Thoracic aorta (tissue), 2 donors: Measurements from ENCODE around the gene COL25A1. TPM values are rescaled to one million over a fixed set of nuclear protein-coding genes. Genes with fewer than 3 reads are reported as not detected.

Experiments used
- ATAC-seq: fragments of 150-250 bp; one replicate; pipeline ENCODE4 v1.8.0; 2017; ENCODE audit warnings: low read depth; ENCODE audit not compliant: insufficient number of reproducible peaks, low FRiP score
- DNase-seq: peaks from one replicate; pipeline ENCODE4 v3.0.0-alpha.2; 2020; ENCODE audit warnings: low spot score
- H3K27ac ChIP-seq, 2 donors: fragments of 200-600 bp; sonication (generic); 1 replicate in 1 of 2; 2 replicates in 1 of 2; pipeline ENCODE4 v1.5.1; 2016; ENCODE audit warnings: mild to moderate bottlenecking in 2 of 2, moderate library complexity in 2 of 2
- H3K27me3 ChIP-seq: fragments of 200-600 bp; sonication (generic); replicated peaks from 2 replicates; pipeline ENCODE4 v1.6.0; 2016; ENCODE audit warnings: mild to moderate bottlenecking; ENCODE audit not compliant: insufficient read depth
- H3K36me3 ChIP-seq: fragments of 200-600 bp; sonication (generic); one replicate; pipeline ENCODE4 v1.5.1; 2016
- H3K4me1 ChIP-seq, 2 donors: fragments of 200-600 bp; sonication (generic); 1 replicate in 1 of 2; 2 replicates in 1 of 2; pipeline versions ENCODE4 v1.5.1 to v1.6.0; 2016; ENCODE audit warnings: low read depth in 2 of 2, mild to moderate bottlenecking in 1 of 2; ENCODE audit not compliant: control insufficient read depth in 1 of 2
- H3K4me3 ChIP-seq: fragments of 200-600 bp; sonication (generic); 2 replicates; pipeline ENCODE4 v1.5.1; 2016; ENCODE audit warnings: mild to moderate bottlenecking
- H3K9me3 ChIP-seq: fragments of 200-600 bp; sonication (generic); 2 replicates; pipeline ENCODE4 v1.5.1; 2016
- total RNA-seq, 2 donors: library from RNA; depleted of rRNA; stranded (reverse); fragments of >200 nt; gene quantifications; one replicate each; pipeline versions ENCODE4 v1.1.0 to v1.2.3, GENCODE V29; 2016
- TF ChIP-seq, protein P1 (sequence below): fragments of 200-600 bp; sonication (generic); IDR thresholded peaks from one replicate; pipeline ENCODE4 v1.5.1; 2019; ENCODE audit warnings: antibody characterized with exemption

Gene COL25A1
- total RNA-seq, 2 donors from 2014 or later = 0.42 to 0.81 TPM

DNA sequence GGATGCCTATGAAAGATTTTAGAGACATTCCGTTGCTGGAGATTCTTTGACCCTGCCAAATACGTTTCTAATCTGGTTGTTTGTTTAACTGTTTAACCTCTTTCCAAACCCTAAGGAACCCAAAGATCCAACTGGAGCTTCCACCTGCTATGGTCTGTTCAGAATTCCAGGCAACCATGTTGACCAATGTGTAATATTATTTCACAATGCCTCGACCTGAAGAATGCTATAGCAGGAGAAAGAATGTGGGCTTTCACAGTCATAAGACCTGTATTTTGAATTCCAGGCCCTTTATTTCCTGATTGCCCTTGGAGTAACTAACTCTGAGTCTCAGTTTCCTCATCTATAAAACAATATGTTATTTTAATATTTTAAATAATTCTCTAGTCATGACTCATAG, 90.8 kb downstream of the COL25A1 start:
- Histone ChIP-seq H3K27me3 (no peaks in the 10 kb centered on the region), H3K27ac (no peak overlapping the region), H3K9me3 (no peaks in the 10 kb centered on the region), H3K4me1 (peaks cover 6 to 9% of the 10 kb centered on the region in 2 donors), H3K4me3 (no peak overlapping the region), H3K36me3 (no peaks in the 10 kb centered on the region)
- DNase-seq (no peak), ATAC-seq (no peak)
- TF ChIP-seq, protein P1, sequence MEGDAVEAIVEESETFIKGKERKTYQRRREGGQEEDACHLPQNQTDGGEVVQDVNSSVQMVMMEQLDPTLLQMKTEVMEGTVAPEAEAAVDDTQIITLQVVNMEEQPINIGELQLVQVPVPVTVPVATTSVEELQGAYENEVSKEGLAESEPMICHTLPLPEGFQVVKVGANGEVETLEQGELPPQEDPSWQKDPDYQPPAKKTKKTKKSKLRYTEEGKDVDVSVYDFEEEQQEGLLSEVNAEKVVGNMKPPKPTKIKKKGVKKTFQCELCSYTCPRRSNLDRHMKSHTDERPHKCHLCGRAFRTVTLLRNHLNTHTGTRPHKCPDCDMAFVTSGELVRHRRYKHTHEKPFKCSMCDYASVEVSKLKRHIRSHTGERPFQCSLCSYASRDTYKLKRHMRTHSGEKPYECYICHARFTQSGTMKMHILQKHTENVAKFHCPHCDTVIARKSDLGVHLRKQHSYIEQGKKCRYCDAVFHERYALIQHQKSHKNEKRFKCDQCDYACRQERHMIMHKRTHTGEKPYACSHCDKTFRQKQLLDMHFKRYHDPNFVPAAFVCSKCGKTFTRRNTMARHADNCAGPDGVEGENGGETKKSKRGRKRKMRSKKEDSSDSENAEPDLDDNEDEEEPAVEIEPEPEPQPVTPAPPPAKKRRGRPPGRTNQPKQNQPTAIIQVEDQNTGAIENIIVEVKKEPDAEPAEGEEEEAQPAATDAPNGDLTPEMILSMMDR = no peak

DNA sequence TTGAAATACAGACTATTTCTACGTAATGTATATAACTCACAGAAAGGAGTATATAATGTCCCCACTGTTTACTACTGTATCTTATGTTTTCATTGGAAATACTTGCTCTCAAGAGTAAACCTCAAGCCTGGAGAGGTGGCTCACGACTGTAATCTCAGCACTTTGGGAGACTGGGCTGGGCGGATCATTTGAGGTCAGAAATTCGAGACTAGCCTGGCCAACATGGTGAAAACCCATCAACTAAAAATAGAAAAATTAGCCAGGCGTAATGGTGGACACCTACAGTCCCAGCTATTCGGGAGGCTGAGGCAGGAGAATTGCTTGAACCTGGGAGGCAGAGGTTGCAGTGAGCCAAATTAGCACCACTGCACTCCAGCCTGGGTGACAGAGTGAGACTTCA, 92.8 kb downstream of the COL25A1 start:
- no peak for ATAC-seq
- no peaks in the 10 kb centered on the region for H3K36me3 ChIP-seq
- TF ChIP-seq, protein P1 = no peak

DNA sequence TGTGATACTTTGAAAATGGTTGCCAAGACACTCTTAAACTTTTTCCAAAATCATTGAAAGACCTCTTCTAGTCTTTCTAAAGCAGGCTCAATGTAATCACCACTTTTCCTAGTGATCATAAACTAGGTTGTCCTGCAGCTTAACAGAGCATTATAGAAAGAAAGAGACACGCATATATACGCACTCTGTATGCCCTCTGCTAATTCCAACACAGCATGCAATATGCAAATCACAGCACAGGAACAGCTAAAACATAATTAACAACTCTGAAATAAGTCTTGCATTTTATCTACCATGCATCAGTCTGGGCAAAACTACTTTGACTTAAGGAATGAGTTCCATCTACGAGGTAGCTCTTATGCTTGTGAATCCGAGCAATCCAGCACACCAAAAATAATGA, 94.6 kb downstream of the COL25A1 start:
- Histone ChIP-seq H3K4me3 (no peak overlapping the region), H3K36me3 (no peaks in the 10 kb centered on the region), H3K9me3 (no peaks in the 10 kb centered on the region), H3K27ac (no peak overlapping the region), H3K27me3 (no peaks in the 10 kb centered on the region), H3K4me1 (no peaks in the 10 kb centered on the region)
- DNase-seq (no peak), ATAC-seq (no peak)
- TF ChIP-seq, protein P1 = no peak

More for the DNA sequence above, 92.8 kb downstream of the COL25A1 start:
- no peak overlapping the region for H3K4me3 ChIP-seq
- peaks cover 0 to 2% of the 10 kb centered on the region in 2 donors for H3K4me1 ChIP-seq
- DNase-seq = no peak
- H3K27me3 ChIP-seq = no peaks in the 10 kb centered on the region
- H3K27ac ChIP-seq = no peak overlapping the region
- H3K9me3 ChIP-seq = no peaks in the 10 kb centered on the region

DNA sequence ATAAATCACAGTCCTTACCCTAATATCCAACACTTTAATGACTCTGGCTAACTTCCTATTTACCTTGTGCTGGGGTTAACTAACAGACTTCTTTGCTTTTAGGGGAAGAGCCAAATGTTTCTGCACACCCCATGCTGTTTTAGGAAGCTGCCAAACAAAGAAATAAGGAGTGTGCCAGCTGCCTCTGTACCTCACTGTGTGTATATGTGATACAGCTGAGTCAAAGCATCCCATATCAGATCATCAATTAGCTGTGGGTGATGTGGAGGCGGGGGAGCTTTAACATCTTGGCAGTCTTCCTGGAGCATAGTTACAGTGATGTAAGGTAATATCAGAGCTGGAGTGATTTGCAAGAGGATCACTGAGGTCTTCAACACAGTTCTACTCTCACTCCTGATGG, 95.4 kb downstream of the COL25A1 start:
- Histone ChIP-seq H3K9me3 (no peaks in the 10 kb centered on the region), H3K4me3 (no peak overlapping the region), H3K4me1 (no peaks in the 10 kb centered on the region), H3K27ac (no peak overlapping the region), H3K27me3 (no peaks in the 10 kb centered on the region), H3K36me3 (no peaks in the 10 kb centered on the region)
- DNase-seq = no peak
- no peak for ATAC-seq
- TF ChIP-seq, protein P1 = no peak

DNA sequence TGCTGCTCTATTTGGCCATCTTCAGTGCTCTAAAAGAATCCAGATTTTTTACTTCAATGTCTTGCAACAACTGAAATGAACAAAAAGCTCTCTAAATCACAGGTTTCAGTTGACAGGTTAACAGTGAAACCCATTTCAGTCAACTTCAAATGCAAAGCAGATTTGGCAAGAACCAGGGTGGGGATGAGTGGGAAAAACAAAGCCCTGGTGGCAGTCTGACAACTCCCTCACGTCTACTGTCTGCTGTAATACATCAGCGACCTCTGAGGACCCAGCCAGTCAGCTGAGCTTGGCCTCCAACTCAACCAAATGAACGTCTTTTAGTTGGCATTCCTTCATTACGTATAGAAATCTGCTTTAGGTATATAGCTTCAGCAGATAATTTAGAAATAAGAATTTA, 95.8 kb downstream of the COL25A1 start:
- TF ChIP-seq, protein P1 = no peak
- H3K4me3 ChIP-seq = no peak overlapping the region
- no peak overlapping the region for H3K27ac ChIP-seq
- no peak for ATAC-seq
- no peak for DNase-seq
- H3K36me3 ChIP-seq = no peaks in the 10 kb centered on the region
- no peaks in the 10 kb centered on the region for H3K4me1 ChIP-seq
- H3K27me3 ChIP-seq = no peaks in the 10 kb centered on the region
- H3K9me3 ChIP-seq = no peaks in the 10 kb centered on the region
